NCI-H1436 treated with DMSO at 0.1 percent for 48 hours (cell line): ENCODE measurements around the gene RBFOX1.

Experiments
- DNase-seq: peaks from one replicate; lab custom pipeline; 2025; lab: John Stamatoyannopoulos, UW

RBFOX1 gene

GRCh38 chr16:7373776-7374175 is 41.1 kb downstream of the RBFOX1 start:
- no peak for DNase-seq

- DNase-seq, result no peak
Observed at GRCh38 chr16:7374614-7375174, 42.0 kb downstream of the RBFOX1 start.

DNA sequence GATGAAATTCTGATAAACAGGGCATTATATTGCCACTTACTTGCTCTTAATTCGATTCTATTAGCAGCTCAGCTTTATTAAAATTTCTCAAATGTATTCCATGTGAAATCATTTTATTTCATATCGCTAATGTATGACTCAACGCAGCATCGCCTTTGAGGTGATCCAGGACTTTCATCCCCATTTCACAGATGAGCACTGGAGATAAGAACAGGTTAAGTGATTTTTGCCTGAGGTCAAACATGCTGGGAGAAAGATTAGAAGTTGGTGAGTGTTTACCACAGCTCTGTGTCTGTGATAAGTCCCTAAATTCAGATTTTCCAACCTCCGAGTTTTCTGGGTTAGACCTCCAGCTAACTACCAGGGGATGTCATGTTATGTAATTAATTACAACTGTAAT is 43.6 kb downstream of the RBFOX1 start:
- DNase-seq, result no peak

DNA sequence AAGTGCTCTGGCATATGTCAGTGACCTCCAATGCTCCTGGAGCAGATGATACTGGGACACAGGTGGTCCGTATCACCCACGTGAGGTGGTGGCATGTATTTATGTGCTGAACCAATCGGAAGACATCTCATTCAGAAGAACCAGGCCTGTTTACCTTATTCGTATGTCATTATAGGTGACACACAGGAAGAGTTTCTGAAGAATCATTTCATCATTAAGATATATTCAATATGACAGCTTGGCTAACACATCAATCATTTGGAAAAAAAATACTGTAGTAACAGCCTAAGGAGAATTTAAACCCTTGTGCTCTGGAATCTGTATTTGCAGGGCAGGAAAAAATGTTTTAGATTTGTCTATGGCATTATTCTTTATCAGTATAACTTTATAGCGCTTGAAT is 44.6 kb downstream of the RBFOX1 start:
- no peak for DNase-seq

GRCh38 chr16:7378024-7378695 is 45.5 kb downstream of the RBFOX1 start:
- DNase-seq, result no peak

DNA sequence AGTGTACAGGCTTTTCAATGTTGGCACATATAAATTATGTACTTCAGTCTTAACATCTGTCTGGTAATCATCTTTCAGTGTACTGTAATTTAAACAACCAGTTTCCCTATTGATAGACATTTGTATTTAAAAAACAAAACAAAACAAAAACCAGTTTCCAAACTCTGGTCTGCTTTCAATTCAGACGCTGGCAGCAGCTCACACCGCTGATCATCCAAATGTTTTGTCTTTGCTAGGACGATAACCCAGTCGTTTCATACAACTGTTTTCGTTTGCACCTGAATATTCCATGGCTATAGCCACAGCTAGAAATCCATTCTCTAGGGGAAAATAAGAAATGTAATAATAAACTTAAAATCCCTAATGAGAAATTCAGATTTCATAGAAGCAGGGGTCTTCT is 47.8 kb downstream of the RBFOX1 start:
- DNase-seq, result no peak

DNA sequence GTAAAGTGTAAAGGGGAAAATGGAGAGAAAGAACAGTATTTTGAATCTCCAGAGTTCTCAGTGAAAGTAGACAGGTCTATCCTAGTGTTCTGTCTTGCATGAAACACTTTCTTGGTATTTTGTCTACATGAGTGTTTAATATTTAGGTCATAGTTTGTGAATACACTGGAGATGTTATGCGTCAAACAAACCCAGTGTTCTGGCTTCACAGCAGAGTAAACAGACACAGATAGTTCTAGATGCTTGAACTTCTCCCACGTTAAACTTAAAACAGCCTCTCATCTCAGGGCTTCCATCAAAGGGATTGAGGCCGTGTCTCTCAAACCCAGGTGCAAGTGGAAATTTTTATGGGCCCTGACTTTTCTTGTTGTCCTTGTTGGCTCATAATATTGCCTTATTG is 48.3 kb downstream of the RBFOX1 start:
- DNase-seq, result no peak

DNA sequence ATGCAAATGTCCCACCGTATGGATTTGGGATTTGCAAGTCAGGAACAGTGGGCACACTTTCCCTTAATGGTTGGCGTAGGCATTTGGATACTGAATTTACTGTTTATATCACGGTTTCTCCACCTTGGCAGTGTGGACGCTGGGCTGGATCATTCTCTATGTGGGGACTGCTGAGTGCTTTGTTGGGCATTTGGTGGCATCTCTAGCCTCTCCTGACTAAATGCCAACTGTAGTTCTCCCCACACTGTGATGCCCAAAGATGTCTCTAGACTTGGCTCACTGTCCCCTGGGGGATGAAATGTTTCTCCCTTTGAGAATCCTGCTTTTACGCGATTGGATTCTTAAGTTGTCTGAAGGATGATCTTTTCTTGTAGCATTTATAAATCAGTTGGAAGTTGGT is 49.0 kb downstream of the RBFOX1 start:
- DNase-seq, result no peak

DNA sequence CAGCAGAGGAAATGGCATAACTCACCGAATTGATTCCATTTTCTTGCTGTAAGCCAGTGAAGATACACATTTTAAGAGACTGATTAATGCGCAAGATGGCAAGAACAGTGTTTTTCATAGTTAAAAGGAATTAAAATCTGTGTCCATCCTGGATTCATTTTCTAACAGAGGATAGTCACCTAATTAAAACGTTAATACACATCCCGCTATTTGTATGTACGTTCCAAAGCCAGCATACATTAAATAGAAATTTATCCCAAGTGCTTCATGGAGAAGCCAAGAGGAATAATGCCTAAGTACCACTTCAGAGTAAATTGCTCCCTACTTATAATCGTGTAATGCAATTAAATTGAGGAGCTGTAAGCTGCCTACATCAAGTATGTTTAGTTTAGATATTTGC is 49.9 kb downstream of the RBFOX1 start:
- no peak for DNase-seq

DNA sequence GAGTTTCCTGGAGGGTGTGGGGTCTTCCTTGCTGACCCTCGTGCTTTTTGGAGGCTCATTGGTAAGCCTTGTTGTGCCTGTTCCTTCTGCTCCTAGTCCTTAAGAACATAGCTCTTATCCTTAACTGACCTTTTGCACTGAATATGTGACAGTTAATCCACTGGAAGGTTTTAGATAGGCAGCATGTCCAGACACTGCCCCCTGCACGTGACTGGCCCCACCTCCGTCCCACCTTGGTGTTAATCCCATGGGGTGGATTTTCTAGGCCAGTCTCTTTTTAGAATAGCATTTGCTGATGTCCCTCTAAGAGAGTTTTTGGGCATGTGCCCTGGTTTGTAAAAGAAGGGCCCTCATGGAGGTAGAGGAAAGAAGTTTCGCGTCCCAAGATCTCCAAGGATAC is 58.3 kb downstream of the RBFOX1 start:
- no peak for DNase-seq

DNA sequence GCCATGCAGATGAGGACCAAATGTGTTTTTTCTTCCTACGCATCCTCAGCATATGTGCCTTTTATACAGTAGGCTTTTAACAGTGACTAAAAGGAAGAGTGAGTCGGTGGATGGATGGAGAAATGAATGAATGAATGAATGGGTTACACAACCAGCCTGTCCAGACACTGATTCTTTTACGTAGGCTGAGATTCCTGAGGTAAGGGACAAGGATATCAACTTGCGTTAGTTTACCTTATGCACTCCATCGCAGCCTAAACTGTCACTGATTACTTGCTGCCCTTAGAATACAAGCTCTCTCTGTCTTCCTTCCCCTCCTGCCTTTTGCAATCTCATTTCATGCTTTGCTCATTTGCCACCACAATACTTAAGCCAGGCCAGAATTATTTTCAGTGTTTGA is 59.0 kb downstream of the RBFOX1 start:
- DNase-seq, result no peak

GRCh38 chr16:7392206-7392605 is 59.6 kb downstream of the RBFOX1 start:
- no peak for DNase-seq

GRCh38 chr16:7393680-7394079 is 61.0 kb downstream of the RBFOX1 start:
- no peak for DNase-seq

- no peak for DNase-seq
Observed at GRCh38 chr16:7394720-7395336, 62.2 kb downstream of the RBFOX1 start.

GRCh38 chr16:7397901-7398300 is 65.3 kb downstream of the RBFOX1 start:
- no peak for DNase-seq

- DNase-seq, result no peak
Observed at GRCh38 chr16:7398536-7398935, 65.9 kb downstream of the RBFOX1 start.

- DNase-seq, result no peak
Observed at GRCh38 chr16:7399296-7399695, 66.7 kb downstream of the RBFOX1 start.

DNA sequence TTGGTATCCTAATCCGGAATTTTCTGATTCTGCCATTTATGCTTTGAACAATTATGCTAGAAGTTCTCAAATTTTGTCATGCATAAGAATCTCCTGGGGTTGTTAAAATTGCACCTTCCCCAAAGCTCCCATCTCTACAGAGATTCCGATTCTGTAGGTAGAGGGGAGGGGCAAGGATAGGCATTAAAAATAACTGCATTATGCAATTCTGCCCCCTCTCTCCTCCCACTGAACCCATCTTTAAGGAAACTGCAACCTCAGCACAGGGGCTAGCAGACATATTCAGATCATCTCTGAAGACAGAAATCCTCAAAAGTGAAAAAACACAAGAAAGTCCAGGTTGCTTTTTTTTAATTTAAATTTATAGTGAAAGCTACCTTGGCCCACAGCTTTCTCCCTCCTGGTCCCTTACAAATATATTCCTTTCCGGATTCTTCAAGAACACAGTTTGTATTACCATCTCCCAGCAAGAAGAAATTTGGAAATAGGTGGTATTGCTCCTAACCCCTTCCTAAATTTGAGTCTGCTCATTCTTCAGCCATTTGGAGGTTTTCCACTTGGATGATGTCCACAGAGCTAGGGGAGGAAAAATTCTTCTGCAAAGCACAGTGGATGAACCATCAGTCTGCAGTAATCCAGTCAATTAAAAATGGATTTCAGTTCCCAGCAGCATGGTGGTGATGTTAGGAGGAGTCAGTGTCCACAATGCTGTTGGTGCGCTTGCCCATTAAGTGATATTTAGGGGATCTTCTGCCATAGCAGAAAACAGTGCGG is 67.7 kb downstream of the RBFOX1 start:
- DNase-seq, result no peak

DNA sequence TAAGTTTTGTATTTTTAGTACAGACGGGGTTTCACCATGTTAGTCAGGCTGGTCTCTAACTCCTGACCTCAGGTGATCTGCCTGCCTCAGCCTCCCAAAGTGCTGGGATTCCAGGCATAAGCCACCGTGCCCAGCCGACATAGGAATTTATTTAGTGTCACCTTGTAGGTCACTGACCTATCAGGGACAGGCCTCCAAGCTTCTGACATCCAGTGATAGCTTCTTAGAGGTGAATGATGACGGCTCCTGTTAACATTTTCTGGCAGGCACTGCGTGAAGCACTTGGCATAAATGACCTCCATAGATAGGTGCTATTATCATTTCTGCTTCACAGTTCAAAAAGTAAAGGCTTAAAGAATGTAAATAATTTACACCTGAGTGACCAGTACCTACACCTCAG is 71.6 kb downstream of the RBFOX1 start:
- DNase-seq, result no peak

DNA sequence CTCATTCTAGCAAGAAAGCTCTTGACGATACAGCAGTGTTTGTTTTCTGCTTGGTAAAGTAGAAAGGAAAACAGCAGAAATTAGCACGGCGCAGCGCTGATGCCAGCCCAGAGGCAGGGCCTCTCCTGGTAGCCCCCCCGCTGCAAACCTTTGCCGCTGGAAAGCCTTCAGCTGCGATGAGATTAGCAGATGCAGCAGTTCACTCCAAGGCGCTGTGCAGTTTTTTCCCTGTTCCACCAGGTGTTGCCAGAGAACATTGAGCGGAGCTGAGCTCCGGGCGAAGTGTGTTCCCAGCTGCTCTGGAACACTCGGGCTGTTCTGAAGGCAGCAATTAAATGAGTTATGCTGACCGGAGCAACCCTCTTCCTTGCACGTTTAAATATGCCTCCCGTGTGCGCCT is 72.5 kb downstream of the RBFOX1 start:
- DNase-seq, result peak; percentile 56

GRCh38 chr16:7408700-7409365 is 76.2 kb downstream of the RBFOX1 start:
- DNase-seq, result no peak

DNA sequence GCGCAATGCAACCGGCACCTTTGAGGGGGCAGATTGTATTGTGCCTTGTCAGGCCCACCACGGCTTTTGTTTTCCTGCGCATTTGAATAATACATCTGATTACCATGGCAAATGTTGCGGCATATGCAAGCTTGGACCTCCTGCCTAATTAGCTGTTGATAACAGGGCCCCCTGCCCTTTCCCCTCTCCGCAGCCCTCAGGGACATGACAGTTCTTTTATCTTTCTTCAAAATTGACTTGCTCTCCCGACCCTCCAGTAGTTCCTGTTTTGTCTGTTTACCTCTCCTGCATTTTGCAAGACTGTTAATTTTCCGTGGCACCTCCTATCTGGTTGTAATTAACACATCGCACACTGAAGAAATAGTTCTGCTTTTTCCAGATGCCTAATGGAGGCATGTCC is 86.8 kb downstream of the RBFOX1 start:
- DNase-seq, result no peak

DNA sequence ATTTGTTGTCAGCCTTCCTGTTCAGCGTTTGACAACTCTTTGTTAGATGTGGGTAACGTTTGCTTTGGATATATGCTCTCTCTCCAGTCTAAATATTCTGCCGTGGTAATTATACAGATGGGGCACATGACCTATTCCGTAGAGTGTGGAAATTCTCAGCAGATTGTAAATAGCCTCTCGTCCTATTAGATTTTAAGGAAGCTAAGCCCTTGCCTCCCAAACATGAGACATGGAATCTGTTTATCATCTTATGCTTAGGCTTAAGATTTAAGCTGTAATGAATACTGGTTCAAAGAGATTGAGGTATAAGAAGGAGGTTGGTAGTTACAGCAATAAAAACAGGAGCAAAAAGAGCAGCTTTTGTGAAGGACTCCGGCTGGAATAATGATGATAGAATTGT is 87.4 kb downstream of the RBFOX1 start:
- DNase-seq, result no peak
